GM12878 (cell line): ENCODE measurements around the gene DMXL1.

Experiments used
- ASH2L ChIP-seq: fragments of 300-600, 200-600 bp; sonication (generic); IDR thresholded peaks from 2 replicates; pipeline ENCODE4 v1.6.1; 2017; ENCODE audit warnings: low read depth, mild to moderate bottlenecking, borderline replicate concordance
- CBX3 ChIP-seq: fragments of 200-600 bp; sonication (generic); IDR thresholded peaks from 2 replicates; pipeline ENCODE4 v1.6.1; 2016; ENCODE audit warnings: low read depth, borderline replicate concordance
- CHD2 ChIP-seq: IDR thresholded peaks from 2 replicates; pipeline ENCODE4 v1.6.1; 2011; ENCODE audit warnings: low read depth, low read length, improper control_type of control experiment, borderline replicate concordance
- CREB1 ChIP-seq: IDR thresholded peaks from 2 replicates; pipeline ENCODE4 v1.6.1; 2012; ENCODE audit warnings: low read depth, mild to moderate bottlenecking, inconsistent platforms
- EP300 ChIP-seq, 2 experiments: fragments of 150-350 bp in 1 of 2; IDR thresholded peaks; 2 replicates each; pipeline ENCODE4 v1.6.1; 2011 to 2012; ENCODE audit warnings: low read depth in 2 of 2, low read length in 2 of 2, borderline replicate concordance in 1 of 2, improper control_type of control experiment in 1 of 2, inconsistent platforms in 1 of 2; ENCODE audit not compliant: control insufficient read depth in 1 of 2
- ESRRA ChIP-seq: IDR thresholded peaks from 2 replicates; pipeline ENCODE4 v1.6.1; 2012; ENCODE audit warnings: mild to moderate bottlenecking, low read length, improper control_type of control experiment
- MYC ChIP-seq: IDR thresholded peaks from 2 replicates; pipeline ENCODE4 v1.6.1; 2011; ENCODE audit warnings: mild to moderate bottlenecking, low read length, moderate library complexity, inconsistent platforms; ENCODE audit not compliant: insufficient read depth, insufficient replicate concordance, insufficient read length, severe bottlenecking
- PAX5 ChIP-seq: IDR thresholded peaks from 2 replicates; pipeline ENCODE4 v1.6.1; 2011; ENCODE audit warnings: low read depth, low read length, borderline replicate concordance
- POLR2A ChIP-seq: IDR thresholded peaks from 2 replicates; pipeline ENCODE4 v1.6.1; 2011; ENCODE audit warnings: low read depth, mild to moderate bottlenecking, low read length
- TAF1 ChIP-seq: IDR thresholded peaks from 2 replicates; pipeline ENCODE4 v1.6.1; 2011; ENCODE audit warnings: mild to moderate bottlenecking, low read depth, low read length, borderline replicate concordance
- TF ChIP-seq, protein P1 (sequence below), 3 experiments: IDR thresholded peaks in 2 of 3; conservative IDR thresholded peaks in 1 of 3; 2 replicates each; pipeline ENCODE4 v1.5.1; 2011; ENCODE audit warnings: low read depth in 3 of 3, low read length in 3 of 3, mild to moderate bottlenecking in 3 of 3, control low read depth in 2 of 3, moderate library complexity in 2 of 3, inconsistent platforms in 1 of 3, mixed read lengths in 1 of 3; ENCODE audit not compliant: control insufficient read depth in 2 of 3, insufficient read depth in 1 of 3; ENCODE audit errors: extremely low read depth in 1 of 3
- TF ChIP-seq, protein P2 (sequence below): IDR thresholded peaks from 2 replicates; pipeline ENCODE4 v1.6.1; 2012; ENCODE audit warnings: mild to moderate bottlenecking, low read depth, low read length

DNA sequence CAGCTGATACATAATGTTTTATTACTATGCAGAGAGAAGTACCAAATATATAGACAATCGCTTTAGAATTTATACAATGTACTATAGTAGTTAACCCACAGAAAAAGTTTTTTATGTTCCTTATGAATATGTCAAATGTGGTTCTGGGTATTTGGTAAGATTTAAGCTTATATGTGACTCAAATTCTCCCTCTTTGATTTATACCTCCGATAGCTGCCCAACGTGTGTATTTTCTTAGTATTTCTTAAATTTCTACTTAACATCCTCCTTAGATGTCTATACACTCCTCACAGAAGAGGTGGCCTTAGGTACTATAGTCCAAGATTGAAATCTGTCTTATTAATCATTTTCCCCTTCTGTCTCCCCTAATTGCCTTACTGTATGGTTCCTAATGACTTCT lies 146.3 kb downstream of the DMXL1 start:
- TF ChIP-seq, protein P1, sequence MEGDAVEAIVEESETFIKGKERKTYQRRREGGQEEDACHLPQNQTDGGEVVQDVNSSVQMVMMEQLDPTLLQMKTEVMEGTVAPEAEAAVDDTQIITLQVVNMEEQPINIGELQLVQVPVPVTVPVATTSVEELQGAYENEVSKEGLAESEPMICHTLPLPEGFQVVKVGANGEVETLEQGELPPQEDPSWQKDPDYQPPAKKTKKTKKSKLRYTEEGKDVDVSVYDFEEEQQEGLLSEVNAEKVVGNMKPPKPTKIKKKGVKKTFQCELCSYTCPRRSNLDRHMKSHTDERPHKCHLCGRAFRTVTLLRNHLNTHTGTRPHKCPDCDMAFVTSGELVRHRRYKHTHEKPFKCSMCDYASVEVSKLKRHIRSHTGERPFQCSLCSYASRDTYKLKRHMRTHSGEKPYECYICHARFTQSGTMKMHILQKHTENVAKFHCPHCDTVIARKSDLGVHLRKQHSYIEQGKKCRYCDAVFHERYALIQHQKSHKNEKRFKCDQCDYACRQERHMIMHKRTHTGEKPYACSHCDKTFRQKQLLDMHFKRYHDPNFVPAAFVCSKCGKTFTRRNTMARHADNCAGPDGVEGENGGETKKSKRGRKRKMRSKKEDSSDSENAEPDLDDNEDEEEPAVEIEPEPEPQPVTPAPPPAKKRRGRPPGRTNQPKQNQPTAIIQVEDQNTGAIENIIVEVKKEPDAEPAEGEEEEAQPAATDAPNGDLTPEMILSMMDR (IDR thresholded peaks at IDR 0.05 in 2 of 3, conservative IDR thresholded peaks at IDR 0.05 in 1 of 3; ENCODE audit: control insufficient read depth in 2 of 3, extremely low read depth in 1 of 3, insufficient read depth in 1 of 3, low read depth in 3 of 3, low read length in 3 of 3): no peak
- no peak for TF ChIP-seq EP300 (IDR thresholded peaks at IDR 0.05; ENCODE audit: borderline replicate concordance in 1 of 2, control insufficient read depth in 1 of 2, low read depth in 2 of 2, low read length in 2 of 2)
- TF ChIP-seq, protein P2, sequence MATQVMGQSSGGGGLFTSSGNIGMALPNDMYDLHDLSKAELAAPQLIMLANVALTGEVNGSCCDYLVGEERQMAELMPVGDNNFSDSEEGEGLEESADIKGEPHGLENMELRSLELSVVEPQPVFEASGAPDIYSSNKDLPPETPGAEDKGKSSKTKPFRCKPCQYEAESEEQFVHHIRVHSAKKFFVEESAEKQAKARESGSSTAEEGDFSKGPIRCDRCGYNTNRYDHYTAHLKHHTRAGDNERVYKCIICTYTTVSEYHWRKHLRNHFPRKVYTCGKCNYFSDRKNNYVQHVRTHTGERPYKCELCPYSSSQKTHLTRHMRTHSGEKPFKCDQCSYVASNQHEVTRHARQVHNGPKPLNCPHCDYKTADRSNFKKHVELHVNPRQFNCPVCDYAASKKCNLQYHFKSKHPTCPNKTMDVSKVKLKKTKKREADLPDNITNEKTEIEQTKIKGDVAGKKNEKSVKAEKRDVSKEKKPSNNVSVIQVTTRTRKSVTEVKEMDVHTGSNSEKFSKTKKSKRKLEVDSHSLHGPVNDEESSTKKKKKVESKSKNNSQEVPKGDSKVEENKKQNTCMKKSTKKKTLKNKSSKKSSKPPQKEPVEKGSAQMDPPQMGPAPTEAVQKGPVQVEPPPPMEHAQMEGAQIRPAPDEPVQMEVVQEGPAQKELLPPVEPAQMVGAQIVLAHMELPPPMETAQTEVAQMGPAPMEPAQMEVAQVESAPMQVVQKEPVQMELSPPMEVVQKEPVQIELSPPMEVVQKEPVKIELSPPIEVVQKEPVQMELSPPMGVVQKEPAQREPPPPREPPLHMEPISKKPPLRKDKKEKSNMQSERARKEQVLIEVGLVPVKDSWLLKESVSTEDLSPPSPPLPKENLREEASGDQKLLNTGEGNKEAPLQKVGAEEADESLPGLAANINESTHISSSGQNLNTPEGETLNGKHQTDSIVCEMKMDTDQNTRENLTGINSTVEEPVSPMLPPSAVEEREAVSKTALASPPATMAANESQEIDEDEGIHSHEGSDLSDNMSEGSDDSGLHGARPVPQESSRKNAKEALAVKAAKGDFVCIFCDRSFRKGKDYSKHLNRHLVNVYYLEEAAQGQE: no peak
- TF ChIP-seq ASH2L: no peak
- no peak for TF ChIP-seq CREB1
- no peak for TF ChIP-seq ESRRA
- no peak for TF ChIP-seq POLR2A
- no peak for TF ChIP-seq CHD2
- TF ChIP-seq CBX3: no peak
- TF ChIP-seq PAX5: no peak
- no peak for TF ChIP-seq MYC
- TF ChIP-seq TAF1: no peak
